ENCODE results near the gene ATP9B.

ATP9B gene, protein sequence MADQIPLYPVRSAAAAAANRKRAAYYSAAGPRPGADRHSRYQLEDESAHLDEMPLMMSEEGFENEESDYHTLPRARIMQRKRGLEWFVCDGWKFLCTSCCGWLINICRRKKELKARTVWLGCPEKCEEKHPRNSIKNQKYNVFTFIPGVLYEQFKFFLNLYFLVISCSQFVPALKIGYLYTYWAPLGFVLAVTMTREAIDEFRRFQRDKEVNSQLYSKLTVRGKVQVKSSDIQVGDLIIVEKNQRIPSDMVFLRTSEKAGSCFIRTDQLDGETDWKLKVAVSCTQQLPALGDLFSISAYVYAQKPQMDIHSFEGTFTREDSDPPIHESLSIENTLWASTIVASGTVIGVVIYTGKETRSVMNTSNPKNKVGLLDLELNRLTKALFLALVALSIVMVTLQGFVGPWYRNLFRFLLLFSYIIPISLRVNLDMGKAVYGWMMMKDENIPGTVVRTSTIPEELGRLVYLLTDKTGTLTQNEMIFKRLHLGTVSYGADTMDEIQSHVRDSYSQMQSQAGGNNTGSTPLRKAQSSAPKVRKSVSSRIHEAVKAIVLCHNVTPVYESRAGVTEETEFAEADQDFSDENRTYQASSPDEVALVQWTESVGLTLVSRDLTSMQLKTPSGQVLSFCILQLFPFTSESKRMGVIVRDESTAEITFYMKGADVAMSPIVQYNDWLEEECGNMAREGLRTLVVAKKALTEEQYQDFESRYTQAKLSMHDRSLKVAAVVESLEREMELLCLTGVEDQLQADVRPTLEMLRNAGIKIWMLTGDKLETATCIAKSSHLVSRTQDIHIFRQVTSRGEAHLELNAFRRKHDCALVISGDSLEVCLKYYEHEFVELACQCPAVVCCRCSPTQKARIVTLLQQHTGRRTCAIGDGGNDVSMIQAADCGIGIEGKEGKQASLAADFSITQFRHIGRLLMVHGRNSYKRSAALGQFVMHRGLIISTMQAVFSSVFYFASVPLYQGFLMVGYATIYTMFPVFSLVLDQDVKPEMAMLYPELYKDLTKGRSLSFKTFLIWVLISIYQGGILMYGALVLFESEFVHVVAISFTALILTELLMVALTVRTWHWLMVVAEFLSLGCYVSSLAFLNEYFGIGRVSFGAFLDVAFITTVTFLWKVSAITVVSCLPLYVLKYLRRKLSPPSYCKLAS

DNA sequence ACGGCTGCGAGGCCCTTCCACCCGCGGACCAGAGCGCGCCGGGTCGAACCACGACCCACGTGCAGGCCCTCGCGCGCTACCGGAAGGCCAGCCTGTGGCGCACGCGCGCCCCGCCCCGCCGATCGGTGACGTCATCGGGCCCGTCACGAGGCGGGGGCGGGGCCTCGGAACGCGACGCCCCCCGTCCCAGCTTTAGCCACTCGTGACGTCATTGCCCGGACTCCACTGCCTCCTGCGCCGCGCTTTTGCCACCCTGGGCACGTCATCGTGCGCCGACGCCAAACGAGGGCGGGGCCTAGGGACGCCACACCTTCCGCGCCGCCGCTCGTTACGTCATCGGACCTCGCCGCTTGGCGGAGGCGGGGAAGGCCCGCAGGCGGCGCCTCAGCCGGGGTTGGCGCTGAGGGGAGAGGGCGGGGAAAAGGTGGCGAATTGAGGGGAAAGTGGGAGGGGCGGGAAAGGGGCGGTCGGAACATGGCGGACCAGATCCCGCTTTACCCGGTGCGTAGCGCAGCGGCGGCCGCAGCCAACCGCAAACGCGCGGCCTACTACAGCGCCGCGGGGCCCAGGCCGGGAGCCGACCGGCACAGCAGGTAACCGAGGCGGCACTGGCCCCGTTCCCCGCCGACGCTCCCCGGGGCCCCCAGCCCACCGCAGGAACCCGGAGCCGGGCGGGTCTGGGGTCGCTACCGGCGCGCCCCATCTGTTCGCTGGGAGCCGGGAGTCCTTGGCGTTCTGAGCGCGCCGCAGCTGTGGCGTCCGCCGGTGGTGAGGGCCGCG lies at the start of gene ATP9B:
TSS of gene ATP9B (plus strand) at position 458 of the 780 bp plus-strand sequence. CDS start at position 475, 17 bp downstream.
- peak; percentile 93 to 100 (median 98) for DNase-seq
- intact Hi-C loops (cut with DNase I) = loop anchor here (10.0 kb wide), 1 partner anchor 176 kb away; no protein-coding TSS in a partner anchor

DNA sequence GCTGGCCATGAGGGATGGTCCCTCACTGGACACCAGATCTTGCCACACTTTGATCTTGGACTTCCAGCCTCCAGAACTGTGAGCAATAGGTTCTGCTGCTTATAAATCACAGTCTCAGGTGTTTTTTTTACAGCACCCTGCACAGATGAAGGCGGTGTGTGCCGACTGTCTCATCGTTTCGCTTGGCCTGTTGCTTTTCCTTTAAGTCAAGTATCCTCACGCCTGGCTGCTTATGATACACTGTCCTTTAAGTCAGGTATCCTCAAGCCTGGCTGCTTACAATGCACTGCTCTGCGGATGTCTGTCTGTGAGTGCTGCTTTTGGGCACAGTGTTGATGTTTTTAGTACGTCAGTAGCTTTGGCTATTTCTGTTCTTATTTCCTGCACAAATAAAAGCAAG lies 49.3 kb upstream of the ATP9B start:
- DNase-seq = no peak
- intact Hi-C loops (cut with DNase I) = no loop called here

DNA sequence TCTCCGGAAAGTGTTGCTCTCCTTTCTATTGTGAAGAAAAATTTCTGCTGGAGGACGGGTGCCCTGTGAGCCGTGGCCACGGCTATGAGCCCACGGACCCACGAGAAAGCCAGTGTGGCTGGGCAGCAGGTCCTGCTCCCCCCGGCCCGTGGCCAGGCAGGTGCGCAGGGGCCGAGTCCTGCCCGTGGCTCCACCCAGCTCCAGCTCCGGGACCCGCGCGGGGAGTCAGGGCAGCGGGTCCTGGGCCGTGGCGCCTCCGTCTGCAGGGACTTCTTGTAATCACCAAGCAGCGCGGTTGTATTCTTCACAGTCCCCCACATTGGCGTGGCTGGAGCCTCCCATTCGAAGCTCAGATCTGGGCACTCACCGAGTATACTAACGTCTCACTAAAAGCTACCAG lies 46.6 kb upstream of the ATP9B start:
- intact Hi-C loops (cut with DNase I) = no loop called here
- DNase-seq = no peak

DNA sequence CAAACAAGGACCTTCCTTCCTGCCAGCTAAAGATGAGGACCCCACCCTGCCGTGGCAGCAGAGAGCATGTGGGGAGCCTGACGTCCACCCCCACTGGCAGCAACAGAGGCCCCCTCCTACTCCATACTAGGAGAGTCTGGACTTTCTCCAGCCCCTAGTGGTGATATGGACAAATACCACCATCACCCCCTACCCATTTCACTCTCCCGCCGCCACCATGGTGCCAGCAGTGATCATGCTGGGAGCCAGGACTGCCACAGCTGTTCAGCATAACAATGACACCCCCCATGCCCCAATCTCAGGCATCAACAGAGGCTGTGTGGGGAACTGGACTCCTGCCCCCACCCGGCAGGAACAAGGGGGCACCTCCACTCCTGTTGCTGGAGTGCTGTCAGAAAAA lies 42.7 kb upstream of the ATP9B start:
- intact Hi-C loops (cut with DNase I) = no loop called here

DNA sequence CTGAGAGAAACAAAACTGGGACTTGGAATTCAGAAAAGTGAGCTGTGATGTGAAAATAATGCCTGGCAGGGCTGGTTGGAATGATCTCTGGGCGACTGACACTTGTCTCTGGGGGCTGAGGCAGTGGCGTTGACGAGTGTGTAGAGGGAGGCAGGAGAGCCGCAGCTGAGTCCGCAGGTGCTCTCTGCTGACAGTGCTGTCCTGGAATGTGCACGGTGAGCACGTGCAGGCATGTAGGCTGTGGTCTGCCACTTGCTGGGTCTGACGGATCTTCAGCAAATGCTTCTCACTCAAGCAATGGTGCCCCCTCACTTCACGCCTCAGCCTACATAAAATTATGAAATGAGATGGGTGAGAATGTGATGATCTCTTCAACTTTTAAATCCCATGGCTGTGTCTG lies 38.5 kb upstream of the ATP9B start:
- no peak for DNase-seq
- intact Hi-C loops (cut with DNase I) = no loop called here

More for the DNA sequence above, 42.7 kb upstream of the ATP9B start:
- DNase-seq = no peak

DNA sequence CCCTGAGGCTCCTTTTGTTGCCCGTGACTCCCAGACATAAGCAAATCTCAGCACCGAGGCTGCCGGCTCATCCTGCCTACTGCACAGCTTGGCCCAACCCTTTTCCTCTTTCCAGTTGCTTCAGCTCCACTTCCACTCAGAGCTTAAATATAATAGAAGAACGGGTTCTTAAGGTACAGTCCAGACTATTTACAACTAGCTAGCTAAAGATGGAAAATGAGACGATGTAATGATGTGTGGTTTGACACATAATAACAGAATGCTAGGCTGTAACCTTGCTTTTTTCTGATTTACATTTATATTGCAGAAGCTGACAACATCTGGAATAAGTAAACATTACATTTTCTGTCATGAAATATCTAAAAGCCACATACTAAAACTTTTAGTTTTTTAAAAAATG lies 26.9 kb upstream of the ATP9B start:
- DNase-seq = no peak
- intact Hi-C loops (cut with DNase I) = no loop called here

DNA sequence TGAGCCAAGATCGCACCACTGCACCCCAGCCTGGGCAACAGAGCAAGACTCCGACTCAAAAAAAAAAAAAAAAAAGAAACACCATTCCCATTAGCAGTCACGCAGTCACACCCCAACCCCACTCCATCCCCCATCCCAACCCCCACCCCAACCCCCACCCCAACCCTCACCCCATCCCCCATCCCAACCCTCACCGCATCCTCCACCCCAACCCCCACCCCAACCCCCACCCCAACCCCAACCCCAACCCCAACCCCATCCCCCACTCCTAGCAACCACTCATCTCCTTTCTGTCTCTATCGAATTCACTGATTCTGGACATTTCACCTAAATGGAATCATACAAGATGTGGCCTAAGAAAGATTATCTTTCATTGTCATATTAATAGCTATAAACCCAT lies 25.9 kb upstream of the ATP9B start:
- intact Hi-C loops (cut with DNase I) = no loop called here
- DNase-seq = no peak

DNA sequence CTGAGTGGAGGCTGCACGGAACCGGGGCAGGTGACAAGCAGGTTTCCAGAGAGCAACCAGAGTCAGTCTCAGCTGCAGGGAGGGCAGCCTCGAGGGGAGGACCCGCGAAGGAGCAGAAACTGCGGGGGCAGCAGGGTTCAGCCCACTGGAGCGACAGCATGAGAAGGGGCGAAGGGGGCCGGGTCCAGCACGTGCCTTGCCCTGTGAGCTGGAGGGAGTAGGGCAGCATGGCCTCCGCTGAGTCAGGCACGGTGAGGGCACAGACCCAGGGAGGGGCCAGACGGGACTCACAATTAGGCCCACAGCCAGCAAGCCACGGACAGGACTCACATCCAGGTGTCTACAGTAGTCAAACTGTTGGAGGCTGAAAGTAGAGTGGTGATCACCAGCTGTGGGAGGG lies 22.7 kb upstream of the ATP9B start:
- DNase-seq = no peak
- intact Hi-C loops (cut with DNase I) = no loop called here

DNA sequence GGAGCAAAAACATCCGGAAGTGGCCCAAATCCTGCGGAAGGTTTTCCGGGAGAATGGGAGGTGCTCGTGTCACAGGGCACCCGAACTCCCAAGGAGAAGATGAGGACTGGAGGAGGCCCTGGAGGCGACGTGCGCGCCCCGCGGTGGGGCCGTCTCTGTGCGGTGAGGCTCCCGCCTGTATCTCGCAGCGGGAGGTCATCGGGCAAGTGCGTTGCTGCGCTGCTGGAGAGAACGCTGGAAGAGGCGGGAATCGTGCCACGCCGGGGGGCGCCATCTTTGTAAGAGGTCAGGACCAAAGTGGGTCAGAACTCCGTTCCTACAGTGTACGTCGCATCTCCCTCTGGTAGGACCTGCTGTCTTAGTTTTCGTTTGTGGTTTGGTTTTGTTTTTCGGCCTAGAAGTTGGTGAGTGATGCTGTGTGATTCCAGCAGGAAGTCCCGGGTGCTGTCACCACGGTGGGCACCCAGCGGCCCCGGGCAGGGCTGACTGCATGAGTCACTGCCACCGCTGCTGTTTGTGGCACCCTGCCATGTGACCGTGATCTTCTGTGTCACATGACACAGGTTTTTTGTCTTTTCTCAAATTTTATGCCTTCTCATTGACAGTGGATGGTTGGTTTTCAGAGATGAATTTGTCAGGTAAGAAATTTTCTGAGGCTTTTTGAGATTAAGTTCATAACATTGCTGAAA lies 21.5 kb upstream of the ATP9B start:
- no peak for DNase-seq
- intact Hi-C loops (cut with DNase I) = no loop called here

DNA sequence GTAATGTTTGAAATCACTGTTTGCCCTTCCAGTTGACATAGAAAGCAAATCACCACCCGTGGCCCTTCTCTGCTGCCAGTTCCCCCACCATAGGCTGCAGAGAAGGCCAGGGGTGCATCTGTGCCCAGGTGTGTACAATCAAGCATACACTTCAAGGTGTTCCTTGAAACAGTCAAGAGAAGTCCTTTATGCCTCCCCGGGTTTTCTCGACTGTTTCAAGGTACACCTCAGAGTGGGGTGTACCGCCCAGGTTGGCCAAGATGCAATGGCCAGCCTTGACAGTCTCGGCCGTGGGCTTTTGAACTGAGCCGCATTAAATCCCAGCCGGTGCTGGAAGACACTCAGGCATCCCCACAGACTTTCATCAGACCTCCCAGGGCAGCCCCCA lies 21.0 kb upstream of the ATP9B start:
- intact Hi-C loops (cut with DNase I) = no loop called here
- DNase-seq = no peak

DNA sequence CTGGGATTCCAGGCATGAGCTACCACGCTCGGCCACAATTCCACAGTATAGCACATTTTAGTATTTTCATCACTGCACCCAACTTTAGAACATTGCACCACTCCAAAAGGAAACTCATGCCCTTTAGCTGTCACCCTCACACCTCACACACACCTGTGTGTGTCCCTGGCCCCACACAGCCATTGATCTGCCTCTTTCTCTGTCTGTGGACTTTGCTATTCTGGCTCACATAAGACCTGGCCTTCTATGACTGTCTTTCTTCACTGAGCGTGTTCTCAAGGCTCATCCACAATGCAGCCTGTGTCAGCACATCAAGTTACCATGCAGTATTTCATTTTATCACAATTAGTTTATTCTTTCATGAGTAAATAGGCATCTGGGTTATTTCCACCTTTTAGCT lies 19.7 kb upstream of the ATP9B start:
- DNase-seq = no peak
- intact Hi-C loops (cut with DNase I) = no loop called here

DNA sequence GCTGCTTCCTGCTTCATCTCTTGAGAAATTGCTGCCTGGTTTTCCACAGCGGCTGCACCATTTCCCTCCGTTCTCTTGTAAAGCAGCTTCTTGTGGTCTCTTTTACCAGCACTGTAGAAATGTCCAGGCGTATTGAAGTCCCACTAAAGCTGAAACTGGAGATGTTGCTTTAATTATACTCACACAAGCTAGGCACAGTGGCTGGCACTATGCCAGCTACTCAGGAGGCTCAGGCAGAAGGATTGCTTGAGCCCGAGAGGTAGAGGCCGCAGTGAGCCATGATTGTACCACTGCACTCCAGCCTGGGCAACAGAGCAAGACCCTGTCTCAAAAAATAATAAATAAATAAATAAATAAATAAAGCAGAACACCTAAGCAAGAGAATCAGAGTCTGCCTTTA lies 19.2 kb upstream of the ATP9B start:
- no peak for DNase-seq
- intact Hi-C loops (cut with DNase I) = no loop called here

DNA sequence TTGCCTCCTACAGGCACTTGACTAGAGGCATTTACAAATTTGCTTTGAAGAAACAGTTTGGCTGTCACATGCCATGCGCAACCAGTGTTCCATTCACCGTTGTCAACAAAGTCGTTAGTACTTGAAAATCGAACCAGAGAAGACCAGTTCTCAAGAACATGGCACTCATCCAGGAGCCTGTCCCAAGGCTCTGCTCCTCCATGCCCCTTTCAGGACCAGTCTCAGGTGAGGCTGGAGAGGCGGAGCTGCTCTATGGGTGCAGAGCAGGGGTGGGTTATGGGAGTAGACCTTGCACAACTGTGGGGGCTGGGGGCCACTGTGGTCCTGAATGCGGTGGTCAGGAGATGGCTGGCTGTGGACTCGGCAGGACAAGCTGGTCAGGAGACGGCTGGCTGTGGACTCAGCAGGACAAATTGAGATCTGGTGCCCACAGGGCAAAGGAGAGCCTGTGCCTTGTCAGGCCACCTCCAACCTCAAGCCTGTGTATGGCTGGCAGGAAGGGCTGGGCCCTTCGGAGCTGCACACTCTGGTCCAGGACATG lies 12.3 kb upstream of the ATP9B start:
- DNase-seq = no peak
- intact Hi-C loops (cut with DNase I) = no loop called here

DNA sequence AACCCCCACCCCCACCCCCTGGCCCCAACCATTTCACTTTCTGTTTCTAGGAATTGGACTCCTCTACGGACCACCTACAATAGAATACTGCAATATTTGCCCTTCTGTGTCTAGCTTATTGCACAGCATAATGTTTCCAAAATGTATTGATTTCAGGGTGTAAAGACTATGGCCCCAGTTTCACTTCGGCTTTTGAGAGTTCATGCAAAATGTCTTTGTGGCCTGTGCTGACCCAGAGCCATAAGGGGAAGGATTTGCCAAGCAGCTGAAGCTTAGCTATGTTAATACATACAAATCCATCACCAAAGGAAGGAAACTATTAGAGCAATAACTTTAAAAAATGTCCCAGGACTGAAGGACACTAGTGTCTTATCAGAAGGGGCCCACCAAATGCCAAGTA lies 11.2 kb upstream of the ATP9B start:
- DNase-seq = no peak
- intact Hi-C loops (cut with DNase I) = no loop called here

DNA sequence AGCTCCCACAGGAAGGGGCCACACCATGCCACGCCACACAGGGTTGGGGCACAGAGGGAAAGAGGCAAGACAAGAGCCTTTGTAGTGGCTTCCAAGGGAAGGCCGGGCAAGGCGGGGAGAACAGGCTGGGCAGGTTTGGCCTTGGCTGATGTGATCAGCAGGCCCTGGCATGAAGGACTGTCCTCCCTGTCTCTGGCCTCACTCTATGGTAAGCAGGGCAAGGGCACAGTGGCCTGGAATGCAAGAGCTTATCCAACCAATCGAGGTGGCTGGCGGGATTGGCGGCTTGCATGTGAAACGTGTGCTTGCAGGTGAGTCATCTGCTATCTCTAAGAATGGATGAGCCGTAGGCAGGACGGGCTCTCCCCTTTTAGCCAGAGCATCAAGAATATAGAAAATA lies 6.4 kb upstream of the ATP9B start:
- DNase-seq = no peak
- intact Hi-C loops (cut with DNase I) = loop anchor here (10.0 kb wide), 1 partner anchor 182 kb away; no protein-coding TSS in a partner anchor

DNA sequence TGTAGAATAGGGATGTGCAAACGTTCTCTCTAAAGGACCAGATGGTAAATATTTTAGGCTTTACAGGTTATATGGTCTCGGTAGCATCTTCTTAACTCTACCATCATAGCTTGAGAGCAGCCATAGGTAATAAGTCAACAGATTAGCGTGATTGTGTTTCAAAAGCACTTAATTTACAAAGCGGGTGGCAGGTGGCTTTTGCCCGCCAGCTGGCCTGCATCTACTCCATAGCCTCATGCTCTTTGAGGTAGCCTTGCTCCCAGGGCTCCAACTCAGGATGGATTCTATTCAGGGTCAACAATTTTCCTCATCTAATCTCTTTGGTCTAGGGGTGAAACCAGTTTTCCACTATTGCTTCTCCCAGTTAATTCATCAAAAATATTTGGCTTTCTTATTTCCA lies 5.0 kb upstream of the ATP9B start:
- DNase-seq = no peak
- intact Hi-C loops (cut with DNase I) = loop anchor here (10.0 kb wide), 1 partner anchor 181 kb away; no protein-coding TSS in a partner anchor

DNA sequence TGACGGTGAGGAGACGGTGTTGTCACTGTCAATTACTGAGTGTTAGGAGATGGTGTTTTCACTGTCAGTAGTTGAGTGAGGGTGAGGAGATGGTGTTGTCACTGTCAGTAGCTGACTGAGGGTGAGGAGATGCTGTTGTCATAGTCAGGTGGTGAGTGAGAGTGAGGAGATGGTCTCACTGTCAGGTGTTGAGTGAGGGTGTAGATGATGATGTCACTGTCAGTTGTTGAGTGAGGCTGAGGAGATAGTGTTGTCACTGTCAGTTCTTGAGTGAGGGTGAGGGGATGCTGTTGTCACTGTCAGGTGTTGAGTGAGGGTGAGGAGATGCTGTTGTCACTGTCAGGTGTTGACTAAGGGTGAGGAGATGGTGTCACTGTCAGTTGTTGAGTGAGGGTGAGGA lies 3.4 kb upstream of the ATP9B start:
- DNase-seq = no peak
- intact Hi-C loops (cut with DNase I) = loop anchor here (10.0 kb wide), 1 partner anchor 179 kb away; no protein-coding TSS in a partner anchor

DNA sequence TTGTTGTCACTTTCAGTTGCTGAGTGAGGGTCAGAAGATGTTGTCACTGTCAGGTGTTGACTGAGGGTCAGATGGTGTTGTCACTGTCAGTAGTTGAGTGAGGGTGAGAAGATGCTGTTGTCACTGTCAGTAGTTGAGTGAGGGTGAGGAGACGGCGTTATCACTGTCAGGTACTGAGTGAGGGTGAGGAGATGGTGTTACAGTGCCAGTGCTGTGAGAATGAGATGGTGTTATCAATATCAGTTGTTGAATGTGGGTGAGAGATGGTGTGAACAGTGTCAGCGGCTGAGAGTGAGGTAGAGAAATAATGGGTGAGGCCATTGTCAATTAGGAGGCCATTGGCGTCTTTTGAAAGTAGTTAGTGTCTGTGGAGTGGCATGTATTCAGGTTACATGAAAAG lies 1.6 kb upstream of the ATP9B start:
- intact Hi-C loops (cut with DNase I) = loop anchor here (10.0 kb wide), 1 partner anchor 177 kb away; no protein-coding TSS in a partner anchor

More for the DNA sequence above, 1.6 kb upstream of the ATP9B start:
- no peak for DNase-seq

All from head of caudate nucleus (tissue), 42 donors.